ENCODE data around the gene ALOX5. TPM values are rescaled to one million over a fixed set of nuclear protein-coding genes. Genes with fewer than 3 reads are reported as not detected.

ALOX5 gene
- total and polyA plus RNA-seq, 10 of the 15 experiments (the other 5 are each of a cell fraction or from before 2014, with no cell fraction given): 0.43 to 102 (median 34.2) TPM

- H2AFZ ChIP-seq (ENCODE audit: control insufficient read depth, low read depth, low read length): no peak overlapping the region
- H3K4me1 ChIP-seq (ENCODE audit: control insufficient read depth, insufficient read depth, low read length): no peaks in the 10 kb centered on the region
- H4K20me1 ChIP-seq (ENCODE audit: control insufficient read depth, insufficient read depth): no peaks in the 10 kb centered on the region
- no peak for TF ChIP-seq NBN (IDR thresholded peaks at IDR 0.05)
- TF ChIP-seq RAD21 (IDR thresholded peaks at IDR 0.05; ENCODE audit: insufficient read depth, low read depth, low read length): no peak
- no peak for TF ChIP-seq YY1 (IDR thresholded peaks at IDR 0.05; ENCODE audit: low read depth, low read length)
- no peak for TF ChIP-seq CREM (IDR thresholded peaks at IDR 0.05; ENCODE audit: low read depth)
- TF ChIP-seq E2F8 (IDR thresholded peaks at IDR 0.05; ENCODE audit: low read depth, partially characterized antibody): no peak
- no peak for TF ChIP-seq BHLHE40 (IDR thresholded peaks at IDR 0.05; ENCODE audit: borderline replicate concordance in 1 of 2, low read depth in 2 of 2, low read length in 1 of 2)
- no peak for TF ChIP-seq CBX3 (IDR thresholded peaks at IDR 0.05; ENCODE audit: borderline replicate concordance, low read depth)
- no peak for TF ChIP-seq ATF2 (IDR thresholded peaks at IDR 0.05; ENCODE audit: low read length)
- no peak for TF ChIP-seq LARP7 (IDR thresholded peaks at IDR 0.05)
- TF ChIP-seq CBFB (IDR thresholded peaks at IDR 0.05; ENCODE audit: low read depth): no peak
- TF ChIP-seq FOS (IDR thresholded peaks at IDR 0.05; ENCODE audit: borderline replicate concordance, extremely low read depth, insufficient read length): no peak
- no peak for TF ChIP-seq PML (IDR thresholded peaks at IDR 0.05; ENCODE audit: low read length)
- SMC1A ChIA-PET (ENCODE audit: uncharacterized antibody, unreplicated experiment): no interaction called here
- in situ Hi-C loops (cut with MboI): no loop called here
- no peaks in the 10 kb centered on the region for H3K27me3 ChIP-seq (replicated peaks in 1 of 2; ENCODE audit: control insufficient read depth in 2 of 2, insufficient read depth in 2 of 2, low read length in 1 of 2)
- RAD21 ChIA-PET (ENCODE audit: unreplicated experiment): no interaction called here
- DNase-seq (ENCODE audit: low read depth, low spot score) (no peak), ATAC-seq (no peak), FAIRE-seq (no peak)
- H3K27ac ChIP-seq (ENCODE audit: control insufficient read depth, insufficient read depth): no peak overlapping the region
- WGBS (ENCODE audit: insufficient coverage, insufficient replicate concordance, low lambda C conversion rate, missing lambda C conversion rate): 68% methylated on average over 3 of the region's 3 CpGs
- POLR2A ChIA-PET: no interaction called here
- H3K9ac ChIP-seq (ENCODE audit: control insufficient read depth, insufficient read depth, low read length): no peak overlapping the region
- no peak overlapping the region for H3K4me3 ChIP-seq
- H3K9me3 ChIP-seq (replicated peaks; ENCODE audit: control insufficient read depth, insufficient read depth, low read length): peaks cover 8% of the 10 kb centered on the region; the same call in 2 of the 3 replicates
- BruUV-seq (replicated peaks): no TSS peak
- H3K79me2 ChIP-seq (ENCODE audit: control insufficient read depth, insufficient read depth, low read length): no peaks in the 10 kb centered on the region
- H3K36me3 ChIP-seq (ENCODE audit: control insufficient read depth in 2 of 2, insufficient read depth in 2 of 2, low read length in 1 of 2): no peaks in the 10 kb centered on the region; a peak in 2 of 4 replicates
- CTCF ChIA-PET: no interaction called here
- intact Hi-C loops (cut with micrococcal nuclease; ENCODE audit: unreplicated experiment): no loop called here
- no peak overlapping the region for H3K4me2 ChIP-seq (ENCODE audit: control insufficient read depth, insufficient read depth)
Observed at GRCh38 chr10:45483002-45483401, 109.0 kb downstream of the ALOX5 start.
